HepG2 (cell line): ENCODE data around the gene LBR. TPM values are rescaled to one million over a fixed set of nuclear protein-coding genes. Genes with fewer than 3 reads are reported as not detected.

Source experiments
- CEBPG ChIP-seq: IDR thresholded peaks from 2 replicates; pipeline ENCODE4 v1.6.1; 2016
- IRX3 ChIP-seq: sonication (generic); formaldehyde crosslinking; IDR thresholded peaks from 2 replicates; pipeline ENCODE4 v1.8.1; 2023; ENCODE audit warnings: mild to moderate bottlenecking, low read depth, missing genetic modification reagents, borderline replicate concordance
- KLF12 ChIP-seq: sonication (generic); formaldehyde crosslinking; IDR thresholded peaks from 2 replicates; pipeline ENCODE4 v1.4.0; 2020; ENCODE audit warnings: missing genetic modification reagents, borderline replicate concordance
- MYC ChIP-seq: sonication (generic); formaldehyde crosslinking; IDR thresholded peaks from 2 replicates; pipeline ENCODE4 v1.9.0; 2021; ENCODE audit warnings: missing genetic modification reagents, borderline replicate concordance
- NFE2L1 ChIP-seq: sonication (generic); formaldehyde crosslinking; IDR thresholded peaks from 2 replicates; pipeline ENCODE4 v1.4.0; 2020; ENCODE audit warnings: missing genetic modification reagents, mild to moderate bottlenecking, borderline replicate concordance
- SNRNP70 ChIP-seq: fragments of 200-400 bp; formaldehyde crosslinking; IDR thresholded peaks from 2 replicates; pipeline ENCODE4 v1.6.1; 2017; ENCODE audit warnings: mild to moderate bottlenecking, low read depth, low read length, moderate library complexity
- TBP ChIP-seq: sonication (generic); formaldehyde crosslinking; IDR thresholded peaks from 2 replicates; pipeline ENCODE4 v1.5.0; 2020; ENCODE audit warnings: missing genetic modification reagents
- ZFP62 ChIP-seq: sonication (generic); formaldehyde crosslinking; IDR thresholded peaks from 2 replicates; pipeline ENCODE4 v1.4.0; 2020; ENCODE audit warnings: missing genetic modification reagents
- ZNF251 ChIP-seq: sonication (generic); formaldehyde crosslinking; IDR thresholded peaks from 2 replicates; pipeline ENCODE4 v1.9.0; 2021; ENCODE audit warnings: mild to moderate bottlenecking, missing genetic modification reagents
- ZNF33A ChIP-seq: sonication (generic); formaldehyde crosslinking; IDR thresholded peaks from 2 replicates; pipeline ENCODE4 v1.5.1; 2020; ENCODE audit warnings: missing genetic modification reagents, mild to moderate bottlenecking, moderate library complexity, borderline replicate concordance
- ZNF615 ChIP-seq: sonication (generic); formaldehyde crosslinking; IDR thresholded peaks from 2 replicates; pipeline ENCODE4 v1.5.0; 2020; ENCODE audit warnings: mild to moderate bottlenecking, missing genetic modification reagents, borderline replicate concordance
- ZNF652 ChIP-seq: IDR thresholded peaks from 2 replicates; pipeline ENCODE4 v1.6.1; 2016; ENCODE audit warnings: low read depth, borderline replicate concordance
- ZNF737 ChIP-seq: sonication (generic); formaldehyde crosslinking; IDR thresholded peaks from 2 replicates; pipeline ENCODE4 v1.5.0; 2020; ENCODE audit warnings: missing genetic modification reagents, mild to moderate bottlenecking, borderline replicate concordance
- ZNF75D ChIP-seq: sonication (generic); formaldehyde crosslinking; IDR thresholded peaks from 2 replicates; pipeline ENCODE4 v1.8.1; 2023; ENCODE audit warnings: missing genetic modification reagents, mild to moderate bottlenecking, borderline replicate concordance
- polyA plus RNA-seq, 8 experiments: library from polyadenylated mRNA; depleted of rRNA in 3 of 8; stranded (reverse) in 7 of 8; unstranded in 1 of 8; fragments of >200 nt; fragmentation: Illumina TruSeq in 4 of 8; extraction: Trizol in 4 of 8; gene quantifications; 2 replicates each; pipeline versions ENCODE4 v1.2.1 to v1.2.3, GENCODE V29; 2011 to 2016; ENCODE audit warnings: low read depth in 4 of 8, missing spikeins in 1 of 8, mixed read lengths in 1 of 8; ENCODE audit not compliant: insufficient read depth in 1 of 8
- total RNA-seq, 5 experiments: library from RNA; depleted of rRNA; stranded (reverse); fragments of >200 nt; fragmentation: Illumina TruSeq; extraction: Trizol; gene quantifications; 2 replicates each; pipeline ENCODE4 v1.2.3, GENCODE V29; 2016; ENCODE audit warnings: low read depth in 1 of 5
- TF ChIP-seq, protein P1 (sequence below): sonication (generic); formaldehyde crosslinking; IDR thresholded peaks from 2 replicates; pipeline ENCODE4 v1.5.0; 2020; ENCODE audit warnings: missing genetic modification reagents
- TF ChIP-seq, protein P2 (sequence below): sonication (generic); formaldehyde crosslinking; IDR thresholded peaks from 2 replicates; pipeline ENCODE4 v1.5.1; 2020; ENCODE audit warnings: missing genetic modification reagents, mild to moderate bottlenecking, borderline replicate concordance
- TF ChIP-seq, protein P3 (sequence below): sonication (generic); formaldehyde crosslinking; IDR thresholded peaks from 2 replicates; pipeline ENCODE4 v1.4.0; 2020; ENCODE audit warnings: mild to moderate bottlenecking, missing genetic modification reagents, borderline replicate concordance
- TF ChIP-seq, protein P4 (sequence below): sonication (generic); formaldehyde crosslinking; IDR thresholded peaks from 2 replicates; pipeline ENCODE4 v1.4.0; 2020; ENCODE audit warnings: missing genetic modification reagents
- TF ChIP-seq, protein P5 (sequence below): sonication (generic); formaldehyde crosslinking; IDR thresholded peaks from 2 replicates; pipeline ENCODE4 v1.8.0; 2022; ENCODE audit warnings: missing genetic modification reagents, mild to moderate bottlenecking, inconsistent platforms, borderline replicate concordance

The LBR gene
- total and polyA plus RNA-seq, 2 of the 13 experiments (the other 11 are each of a cell fraction or from before 2014, with no cell fraction given): 38.9 to 76.7 TPM

DNA sequence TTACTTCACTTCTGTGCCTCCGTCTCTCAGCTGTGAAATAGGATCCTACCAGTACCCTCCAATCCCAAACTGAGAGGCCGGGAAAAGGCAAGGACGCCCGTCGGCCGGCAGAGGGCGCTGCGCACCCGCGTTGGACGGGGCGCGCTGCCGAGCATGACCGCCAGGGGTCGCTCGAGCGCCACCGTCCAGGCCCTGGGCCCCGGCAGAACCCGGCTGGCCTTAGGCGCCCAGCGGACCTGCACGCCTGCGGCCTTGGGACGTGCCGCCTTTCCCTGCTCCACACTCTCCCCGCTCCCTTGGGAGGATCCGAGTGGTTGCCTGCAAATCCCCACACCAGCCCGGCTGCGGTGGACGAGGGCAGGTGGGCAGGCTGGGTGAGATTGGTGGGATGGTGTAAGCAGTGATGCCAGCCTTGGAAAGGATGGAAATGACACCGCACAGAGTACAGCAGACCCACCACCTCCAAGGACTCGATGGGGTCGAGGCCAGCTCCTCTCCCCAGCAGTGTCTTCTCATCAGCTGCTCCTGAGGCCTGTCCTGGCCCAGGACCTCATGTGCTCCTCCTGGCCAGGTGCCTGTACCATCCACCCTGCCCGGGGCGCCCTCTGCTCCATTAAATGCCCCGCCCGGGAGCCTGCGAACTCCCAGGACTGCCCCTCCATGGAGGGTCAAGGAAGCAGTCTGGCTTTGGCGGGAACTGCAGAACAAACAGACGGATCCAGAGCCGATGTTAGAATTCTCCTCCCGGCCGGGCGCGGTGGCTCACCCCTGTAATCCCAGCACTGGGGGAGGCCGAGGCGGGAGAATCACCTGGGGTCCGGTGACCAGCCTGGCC lies 47.4 kb upstream of the LBR start (continued):
- no peak for TF ChIP-seq ZNF251 (CRISPR knock-in tag)
- TF ChIP-seq, protein P1, sequence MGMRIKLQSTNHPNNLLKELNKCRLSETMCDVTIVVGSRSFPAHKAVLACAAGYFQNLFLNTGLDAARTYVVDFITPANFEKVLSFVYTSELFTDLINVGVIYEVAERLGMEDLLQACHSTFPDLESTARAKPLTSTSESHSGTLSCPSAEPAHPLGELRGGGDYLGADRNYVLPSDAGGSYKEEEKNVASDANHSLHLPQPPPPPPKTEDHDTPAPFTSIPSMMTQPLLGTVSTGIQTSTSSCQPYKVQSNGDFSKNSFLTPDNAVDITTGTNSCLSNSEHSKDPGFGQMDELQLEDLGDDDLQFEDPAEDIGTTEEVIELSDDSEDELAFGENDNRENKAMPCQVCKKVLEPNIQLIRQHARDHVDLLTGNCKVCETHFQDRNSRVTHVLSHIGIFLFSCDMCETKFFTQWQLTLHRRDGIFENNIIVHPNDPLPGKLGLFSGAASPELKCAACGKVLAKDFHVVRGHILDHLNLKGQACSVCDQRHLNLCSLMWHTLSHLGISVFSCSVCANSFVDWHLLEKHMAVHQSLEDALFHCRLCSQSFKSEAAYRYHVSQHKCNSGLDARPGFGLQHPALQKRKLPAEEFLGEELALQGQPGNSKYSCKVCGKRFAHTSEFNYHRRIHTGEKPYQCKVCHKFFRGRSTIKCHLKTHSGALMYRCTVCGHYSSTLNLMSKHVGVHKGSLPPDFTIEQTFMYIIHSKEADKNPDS (CRISPR knock-in tag): peak; percentile 61; the same call in 1 of the 2 replicates
- no peak for TF ChIP-seq ZNF652 (CRISPR knock-in tag)
- TF ChIP-seq SNRNP70: no peak
- TF ChIP-seq, protein P2, sequence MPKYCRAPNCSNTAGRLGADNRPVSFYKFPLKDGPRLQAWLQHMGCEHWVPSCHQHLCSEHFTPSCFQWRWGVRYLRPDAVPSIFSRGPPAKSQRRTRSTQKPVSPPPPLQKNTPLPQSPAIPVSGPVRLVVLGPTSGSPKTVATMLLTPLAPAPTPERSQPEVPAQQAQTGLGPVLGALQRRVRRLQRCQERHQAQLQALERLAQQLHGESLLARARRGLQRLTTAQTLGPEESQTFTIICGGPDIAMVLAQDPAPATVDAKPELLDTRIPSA: no peak
- no peak for TF ChIP-seq ZFP62
- TF ChIP-seq ZNF75D (CRISPR knock-in tag): no peak
- TF ChIP-seq IRX3: 0 out of 2 replicates have a peak, but pooled peaks have one; percentile 36
- peak; percentile 46; the same call in 1 of the 2 replicates for TF ChIP-seq MYC
- TF ChIP-seq, protein P3, sequence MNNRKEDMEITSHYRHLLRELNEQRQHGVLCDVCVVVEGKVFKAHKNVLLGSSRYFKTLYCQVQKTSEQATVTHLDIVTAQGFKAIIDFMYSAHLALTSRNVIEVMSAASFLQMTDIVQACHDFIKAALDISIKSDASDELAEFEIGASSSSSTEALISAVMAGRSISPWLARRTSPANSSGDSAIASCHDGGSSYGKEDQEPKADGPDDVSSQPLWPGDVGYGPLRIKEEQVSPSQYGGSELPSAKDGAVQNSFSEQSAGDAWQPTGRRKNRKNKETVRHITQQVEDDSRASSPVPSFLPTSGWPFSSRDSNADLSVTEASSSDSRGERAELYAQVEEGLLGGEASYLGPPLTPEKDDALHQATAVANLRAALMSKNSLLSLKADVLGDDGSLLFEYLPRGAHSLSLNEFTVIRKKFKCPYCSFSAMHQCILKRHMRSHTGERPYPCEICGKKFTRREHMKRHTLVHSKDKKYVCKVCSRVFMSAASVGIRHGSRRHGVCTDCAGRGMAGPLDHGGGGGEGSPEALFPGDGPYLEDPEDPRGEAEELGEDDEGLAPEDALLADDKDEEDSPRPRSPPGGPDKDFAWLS (CRISPR knock-in tag): no peak
- TF ChIP-seq TBP (CRISPR knock-in tag): no peak
- TF ChIP-seq ZNF737: no peak
- TF ChIP-seq, protein P4, sequence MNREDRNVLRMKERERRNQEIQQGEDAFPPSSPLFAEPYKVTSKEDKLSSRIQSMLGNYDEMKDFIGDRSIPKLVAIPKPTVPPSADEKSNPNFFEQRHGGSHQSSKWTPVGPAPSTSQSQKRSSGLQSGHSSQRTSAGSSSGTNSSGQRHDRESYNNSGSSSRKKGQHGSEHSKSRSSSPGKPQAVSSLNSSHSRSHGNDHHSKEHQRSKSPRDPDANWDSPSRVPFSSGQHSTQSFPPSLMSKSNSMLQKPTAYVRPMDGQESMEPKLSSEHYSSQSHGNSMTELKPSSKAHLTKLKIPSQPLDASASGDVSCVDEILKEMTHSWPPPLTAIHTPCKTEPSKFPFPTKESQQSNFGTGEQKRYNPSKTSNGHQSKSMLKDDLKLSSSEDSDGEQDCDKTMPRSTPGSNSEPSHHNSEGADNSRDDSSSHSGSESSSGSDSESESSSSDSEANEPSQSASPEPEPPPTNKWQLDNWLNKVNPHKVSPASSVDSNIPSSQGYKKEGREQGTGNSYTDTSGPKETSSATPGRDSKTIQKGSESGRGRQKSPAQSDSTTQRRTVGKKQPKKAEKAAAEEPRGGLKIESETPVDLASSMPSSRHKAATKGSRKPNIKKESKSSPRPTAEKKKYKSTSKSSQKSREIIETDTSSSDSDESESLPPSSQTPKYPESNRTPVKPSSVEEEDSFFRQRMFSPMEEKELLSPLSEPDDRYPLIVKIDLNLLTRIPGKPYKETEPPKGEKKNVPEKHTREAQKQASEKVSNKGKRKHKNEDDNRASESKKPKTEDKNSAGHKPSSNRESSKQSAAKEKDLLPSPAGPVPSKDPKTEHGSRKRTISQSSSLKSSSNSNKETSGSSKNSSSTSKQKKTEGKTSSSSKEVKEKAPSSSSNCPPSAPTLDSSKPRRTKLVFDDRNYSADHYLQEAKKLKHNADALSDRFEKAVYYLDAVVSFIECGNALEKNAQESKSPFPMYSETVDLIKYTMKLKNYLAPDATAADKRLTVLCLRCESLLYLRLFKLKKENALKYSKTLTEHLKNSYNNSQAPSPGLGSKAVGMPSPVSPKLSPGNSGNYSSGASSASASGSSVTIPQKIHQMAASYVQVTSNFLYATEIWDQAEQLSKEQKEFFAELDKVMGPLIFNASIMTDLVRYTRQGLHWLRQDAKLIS (CRISPR knock-in tag): no peak
- no peak for TF ChIP-seq ZNF615
- no peak for TF ChIP-seq NFE2L1 (CRISPR knock-in tag)
- TF ChIP-seq, protein P5, sequence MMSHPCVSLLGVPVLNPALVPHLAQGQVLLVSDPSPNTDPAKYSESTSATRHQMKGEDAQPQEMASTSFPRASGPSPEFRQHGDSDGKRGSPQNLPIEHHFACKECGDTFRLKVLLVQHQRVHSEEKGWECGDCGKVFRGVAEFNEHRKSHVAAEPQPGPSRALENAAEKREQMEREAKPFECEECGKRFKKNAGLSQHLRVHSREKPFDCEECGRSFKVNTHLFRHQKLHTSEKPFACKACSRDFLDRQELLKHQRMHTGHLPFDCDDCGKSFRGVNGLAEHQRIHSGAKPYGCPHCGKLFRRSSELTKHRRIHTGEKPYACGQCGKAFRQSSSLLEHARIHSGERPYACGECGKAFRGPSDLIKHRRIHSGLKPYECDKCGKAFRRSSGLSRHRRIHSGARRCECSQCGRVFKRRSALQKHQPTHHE (CRISPR knock-in tag): no peak
- TF ChIP-seq CEBPG: peak; percentile 54; the same call in 1 of the 2 replicates
- TF ChIP-seq KLF12 (CRISPR knock-in tag): no peak
- TF ChIP-seq ZNF33A (CRISPR knock-in tag): no peak
